ENCODE results near the gene TLE1.
"Not testable (repeated sequence)": the region's sequence is repeated elsewhere in the genome, so short reads cannot be mapped to it uniquely, and the experiment has no call there.

TLE1 gene

GRCh38 chr9:81652058-81652687 is 37.2 kb downstream of the TLE1 start:
- DNase-seq (ENCODE audit: low read depth), result no peak

GRCh38 chr9:81650586-81651515 is 38.5 kb downstream of the TLE1 start:
- DNase-seq (ENCODE audit: low read depth), result no peak

DNA sequence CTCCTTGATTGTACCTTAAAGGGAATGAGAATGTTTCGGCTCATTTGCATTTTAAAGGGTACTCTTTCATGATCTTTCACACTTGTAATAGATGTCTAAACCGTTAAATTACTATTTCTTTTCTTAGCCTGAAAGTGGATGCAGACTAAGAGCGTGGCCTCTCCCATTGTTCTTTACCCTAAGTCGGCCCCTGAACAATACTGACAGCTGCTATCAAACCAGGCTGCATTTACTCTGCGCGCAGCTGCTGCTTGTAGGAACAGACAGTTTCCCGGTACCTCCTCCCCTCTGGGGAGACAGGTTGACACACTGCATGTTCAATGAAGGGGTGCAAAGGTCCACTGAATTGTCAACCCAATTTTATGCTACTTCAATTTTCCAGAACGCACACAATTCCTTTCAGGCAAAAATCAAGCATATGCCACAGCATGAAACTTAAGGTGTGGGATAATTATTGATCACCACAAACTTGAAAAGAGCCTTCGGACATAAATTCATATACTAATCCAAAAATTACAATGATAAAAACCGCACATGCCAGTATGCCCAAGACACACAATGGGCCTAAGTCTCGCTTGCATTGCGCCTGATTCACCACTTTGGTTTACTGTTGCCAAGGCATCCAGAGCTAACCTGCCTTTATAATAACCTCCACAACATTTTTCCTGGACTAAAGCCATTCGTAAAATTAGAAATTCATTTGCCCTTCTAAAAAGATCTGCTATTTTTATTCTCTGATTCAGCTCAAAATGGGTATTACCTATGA is 39.7 kb downstream of the TLE1 start:
- no peak for DNase-seq (ENCODE audit: low read depth)

DNA sequence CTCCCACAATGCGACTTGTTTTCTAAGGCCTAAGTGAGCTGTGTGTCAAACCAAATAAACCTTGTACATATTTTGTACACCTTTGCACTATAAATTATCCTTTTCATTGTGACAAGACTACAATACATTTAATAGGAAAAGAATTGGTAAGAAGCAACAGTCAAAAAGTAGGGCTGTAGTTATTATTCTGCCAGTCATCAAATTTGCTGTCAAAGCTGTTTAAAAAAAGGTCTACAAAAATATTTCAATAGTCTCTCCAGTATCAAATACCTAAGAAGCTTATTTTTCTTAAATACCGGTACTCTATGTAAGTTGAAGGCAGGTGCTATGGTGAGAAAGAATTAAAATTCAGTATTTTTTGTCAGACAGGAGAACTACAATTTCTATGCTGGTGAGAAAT is 40.5 kb downstream of the TLE1 start:
- DNase-seq (ENCODE audit: low read depth), result no peak

- no peak for DNase-seq (ENCODE audit: low read depth)
Measured at GRCh38 chr9:81646337-81646736, 43.0 kb downstream of the TLE1 start.

DNA sequence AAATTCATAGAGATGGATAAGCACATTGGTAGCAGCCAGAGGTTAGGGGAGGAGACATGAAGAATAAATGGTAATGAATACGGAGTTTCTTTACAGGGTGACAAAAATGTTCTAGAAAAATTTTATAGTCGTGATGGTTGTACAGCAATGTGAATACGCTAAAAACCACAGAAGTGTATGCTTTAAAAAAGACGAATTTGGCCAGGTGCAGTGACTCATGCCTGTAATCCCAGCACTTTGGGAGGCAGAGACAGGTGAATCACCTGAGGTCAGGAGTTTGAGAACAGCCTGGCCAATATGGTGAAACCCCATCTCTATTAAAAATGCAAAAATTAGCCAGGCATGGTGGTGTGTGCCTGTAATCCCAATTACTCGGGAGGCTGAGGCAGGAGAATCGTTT is 44.8 kb downstream of the TLE1 start:
- not testable (repeated sequence) for DNase-seq (ENCODE audit: low read depth)

GRCh38 chr9:81637276-81637675 is 52.1 kb downstream of the TLE1 start:
- DNase-seq (ENCODE audit: low read depth), result no peak

- no peak for DNase-seq (ENCODE audit: low read depth)
Measured at GRCh38 chr9:81636255-81636599, 53.1 kb downstream of the TLE1 start.

DNA sequence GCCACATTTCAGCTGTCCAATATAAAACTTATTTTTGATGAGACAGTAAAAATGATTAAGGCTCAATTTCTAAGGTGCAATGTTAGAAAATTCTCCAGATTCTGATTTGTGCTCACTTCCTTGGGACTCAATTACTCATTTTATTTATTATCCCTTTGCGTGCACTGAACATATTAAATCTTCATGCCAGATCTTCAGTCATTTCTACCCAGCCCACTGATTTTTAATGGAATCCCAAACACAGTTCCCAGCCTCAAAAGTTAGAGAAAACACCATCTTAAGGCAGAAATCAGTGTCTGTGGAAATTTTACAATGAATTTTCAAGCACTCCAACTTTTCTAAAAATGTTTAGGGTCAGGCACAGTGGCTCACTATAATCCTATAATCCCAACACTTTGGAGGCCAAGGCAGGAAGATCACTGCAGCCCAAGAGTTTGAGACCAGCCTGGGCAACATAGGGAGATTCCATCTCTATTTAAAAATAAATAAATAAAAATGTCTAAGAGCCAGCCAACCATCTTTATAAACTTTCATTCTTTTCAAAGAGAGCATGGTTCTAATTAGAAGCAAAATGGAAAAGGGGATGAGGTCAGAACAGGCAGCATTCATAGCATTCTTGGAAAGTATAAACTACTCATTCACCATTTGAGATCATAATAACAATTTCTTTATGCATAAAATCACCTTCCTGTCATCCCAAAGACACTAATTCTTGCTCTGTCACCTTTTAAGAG is 53.7 kb downstream of the TLE1 start:
- DNase-seq (ENCODE audit: low read depth), result no peak

- DNase-seq (ENCODE audit: low read depth), result no peak
Measured at GRCh38 chr9:81634915-81635516, 54.3 kb downstream of the TLE1 start.

DNA sequence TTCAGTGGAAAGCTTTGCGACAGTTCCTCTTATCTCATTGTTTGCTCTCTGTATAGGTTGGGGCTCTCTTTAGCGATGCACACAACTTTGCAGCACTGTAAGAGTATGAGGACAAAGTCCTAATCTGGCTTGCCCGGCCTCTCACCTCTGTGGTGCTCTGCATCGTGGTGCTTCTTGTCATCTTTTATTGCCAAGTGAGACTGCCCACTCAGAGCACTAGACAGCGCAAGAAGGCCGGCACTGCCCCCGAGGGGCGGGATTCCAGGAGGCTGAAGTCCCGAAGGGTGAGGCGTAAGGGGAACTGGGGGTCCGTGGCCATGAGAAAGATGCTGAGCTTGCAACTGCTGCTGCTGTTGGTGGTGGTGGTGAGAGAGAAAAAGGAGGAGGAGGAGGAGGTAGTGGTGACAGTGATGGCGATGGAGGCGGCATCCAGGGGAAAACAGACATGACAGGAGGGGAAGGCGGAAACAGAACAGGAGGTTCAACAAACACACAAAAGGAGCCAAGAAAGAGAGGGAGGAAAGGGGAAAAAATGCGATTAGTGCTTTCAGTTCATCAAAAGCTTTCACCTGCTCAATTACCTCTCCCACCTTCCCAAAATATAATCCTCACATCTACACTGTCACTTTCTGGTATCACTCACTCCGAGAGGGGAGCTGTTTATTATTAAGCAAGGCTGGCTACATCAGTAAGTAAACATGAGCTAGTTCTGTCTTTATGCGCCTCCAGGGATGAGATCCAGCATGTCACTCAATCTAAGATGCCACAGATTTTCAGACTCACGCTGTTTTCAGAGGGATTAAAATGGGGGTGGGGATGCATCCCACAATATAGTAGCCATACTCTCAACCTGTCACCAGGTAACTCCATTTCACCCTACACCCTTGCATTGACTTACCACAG is 55.1 kb downstream of the TLE1 start:
- no peak for DNase-seq (ENCODE audit: low read depth)

DNA sequence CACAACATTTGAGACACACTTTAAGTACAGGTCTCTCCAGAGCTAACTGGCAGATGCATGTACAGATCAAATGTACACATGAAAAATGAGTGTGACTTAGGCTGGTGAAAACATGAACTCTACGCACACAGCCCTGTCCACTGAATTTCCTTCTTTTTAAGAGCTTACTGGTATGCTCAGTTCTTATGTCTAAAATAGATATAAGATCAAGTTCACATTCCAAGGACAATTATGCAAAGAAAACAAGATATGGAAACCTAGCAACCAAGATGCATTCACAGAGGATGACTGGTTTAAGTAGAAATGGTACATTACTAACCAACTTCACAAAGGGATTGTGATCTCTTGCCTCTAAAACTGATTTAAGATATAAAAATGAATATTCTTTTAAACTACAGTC is 56.7 kb downstream of the TLE1 start:
- DNase-seq (ENCODE audit: low read depth), result no peak

GRCh38 chr9:81631218-81631745 is 58.1 kb downstream of the TLE1 start:
- DNase-seq (ENCODE audit: low read depth), result no peak

DNA sequence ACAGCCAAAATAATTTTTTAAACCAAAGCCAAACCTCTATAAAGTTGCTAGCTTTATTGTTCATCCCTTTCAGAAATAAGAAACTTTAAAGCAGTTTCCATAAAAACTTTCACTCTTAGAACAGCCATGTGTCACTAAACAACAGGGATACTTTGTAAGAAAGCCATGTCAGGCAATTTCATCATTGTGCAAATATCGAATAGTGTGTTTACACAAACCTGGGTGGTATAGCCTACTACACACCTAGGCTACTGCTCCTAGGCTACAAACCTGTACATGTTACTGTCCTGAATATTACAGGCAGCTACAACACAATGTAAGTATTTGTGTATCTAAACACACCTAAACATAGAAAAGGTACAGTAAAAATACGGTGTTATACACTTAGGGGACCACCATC is 59.9 kb downstream of the TLE1 start:
- no peak for DNase-seq (ENCODE audit: low read depth)

DNA sequence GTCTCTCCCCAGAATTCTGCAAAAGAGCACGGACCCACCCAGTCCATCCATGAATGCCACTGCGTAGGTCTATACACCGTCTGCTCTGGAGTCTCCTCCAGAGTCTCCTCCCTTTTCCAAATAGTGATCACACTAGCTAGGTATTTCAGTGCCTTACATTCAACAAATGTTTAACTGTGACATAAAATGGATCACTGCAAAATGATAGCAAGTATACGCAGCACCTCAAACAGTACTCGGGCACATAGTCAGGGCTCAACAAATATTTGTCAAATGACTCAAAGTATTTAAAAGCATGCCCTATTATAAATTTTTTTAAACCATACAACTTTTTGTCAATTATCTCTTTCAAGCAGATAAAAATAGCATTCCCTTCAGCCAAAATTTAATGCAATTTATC is 60.5 kb downstream of the TLE1 start:
- DNase-seq (ENCODE audit: low read depth), result no peak

DNA sequence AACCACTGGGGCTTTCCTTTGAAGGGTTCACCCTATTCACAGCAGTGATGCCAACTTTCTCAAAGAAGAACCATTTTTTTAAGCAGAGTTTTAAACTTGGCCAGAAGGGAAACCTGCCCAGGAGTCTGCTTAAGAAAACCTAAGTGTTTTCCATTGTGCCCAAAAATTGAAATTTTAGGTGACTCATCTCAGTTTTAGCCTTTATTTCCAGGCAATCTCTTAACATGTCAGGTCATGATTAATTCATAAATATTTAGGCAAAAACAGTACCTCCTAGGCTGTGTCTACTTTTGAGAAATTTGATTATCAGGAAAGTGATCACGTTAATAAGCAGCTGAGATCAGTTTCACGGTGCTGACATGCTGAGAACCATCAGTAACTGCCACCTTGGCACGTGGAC is 61.9 kb downstream of the TLE1 start:
- DNase-seq (ENCODE audit: low read depth), result no peak

- no peak for DNase-seq (ENCODE audit: low read depth)
Measured at GRCh38 chr9:81626511-81626910, 62.8 kb downstream of the TLE1 start.

GRCh38 chr9:81625969-81626368 is 63.4 kb downstream of the TLE1 start:
- no peak for DNase-seq (ENCODE audit: low read depth)

DNA sequence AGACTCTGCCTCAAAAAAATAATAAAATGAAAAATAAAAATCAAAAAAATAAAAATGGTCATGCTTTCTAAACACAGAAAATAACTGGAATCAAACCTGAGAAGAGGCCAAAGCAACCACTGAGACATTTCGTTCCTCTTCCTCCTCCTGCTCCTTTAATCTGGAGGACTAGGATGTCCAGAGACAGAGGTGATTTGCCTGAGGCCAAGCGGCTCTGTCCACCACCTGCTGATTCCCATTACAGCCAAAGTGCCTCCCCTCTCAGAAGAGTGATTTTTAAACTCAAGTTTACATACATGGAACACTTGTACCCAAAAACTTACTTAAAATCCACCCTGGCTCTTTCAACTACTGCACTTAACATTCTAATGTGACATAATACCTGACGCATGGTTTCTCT is 65.6 kb downstream of the TLE1 start:
- DNase-seq (ENCODE audit: low read depth), result no peak

DNA sequence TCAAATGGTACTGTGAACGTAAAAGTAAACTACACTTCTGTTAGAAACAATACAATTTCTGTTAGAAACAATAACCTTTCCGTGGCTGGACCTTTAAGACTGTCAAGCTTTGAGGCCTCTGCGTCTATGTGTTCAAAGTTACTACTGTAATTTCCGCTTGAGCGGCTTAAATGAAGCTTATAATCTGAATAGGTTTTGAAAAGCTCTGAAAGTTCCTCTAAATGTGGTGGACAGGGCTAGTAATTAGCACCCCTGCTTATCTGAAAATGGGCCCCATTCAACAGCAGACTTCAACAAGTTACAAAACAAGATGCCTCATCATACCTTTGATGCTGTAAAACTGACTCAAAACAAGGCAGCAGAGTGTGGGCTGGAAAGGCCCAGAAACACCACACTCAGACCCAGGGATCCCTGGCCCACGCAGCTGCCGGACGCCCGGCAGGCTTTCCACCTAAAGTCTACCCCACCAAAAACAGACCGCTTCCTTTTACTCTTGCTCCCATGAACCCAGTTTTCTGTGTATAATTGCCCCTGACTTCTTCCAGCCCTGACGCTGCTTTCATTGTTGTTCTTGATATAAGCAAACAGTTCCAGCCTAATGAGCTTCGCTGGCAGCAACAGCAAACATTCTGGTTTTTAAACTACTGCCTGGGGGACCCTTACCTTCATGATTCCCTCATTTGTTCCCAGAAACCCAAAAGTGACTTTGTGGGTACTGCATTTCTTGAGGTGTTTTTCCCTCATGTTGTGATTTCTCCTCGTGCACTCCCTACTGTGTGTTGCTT is 66.7 kb downstream of the TLE1 start:
- DNase-seq (ENCODE audit: low read depth), result no peak
